GM23338 (cell line): ENCODE data around the gene RNF225. TPM values are rescaled to one million over a fixed set of nuclear protein-coding genes. Genes with fewer than 3 reads are reported as not detected.

Experiments used
- ATAC-seq: fragments of 200-7000 bp; cut with Tn5 transposase; 3 replicates; pipeline ENCODE4 v1.9.1; 2020
- DNase-seq: peaks from one replicate; pipeline ENCODE4 v3.0.0-alpha.2; 2015; ENCODE audit warnings: low spot score
- H2AFZ ChIP-seq: fragments of 200-600 bp; sonication (generic); 2 replicates; pipeline ENCODE4 v1.8.0; 2016; ENCODE audit warnings: antibody characterized with exemption, mild to moderate bottlenecking, moderate library complexity
- H3F3A ChIP-seq: fragments of 200-600 bp; sonication (generic); replicated peaks from 2 replicates; pipeline ENCODE4 v1.8.0; 2017; ENCODE audit warnings: antibody characterized with exemption, mixed run types, low read depth
- H3K27ac ChIP-seq: fragments of 200-600 bp; sonication (generic); 2 replicates; pipeline ENCODE4 v1.6.1; 2016; ENCODE audit warnings: low read depth
- H3K27me3 ChIP-seq: fragments of 200-600 bp; sonication (generic); 2 replicates; pipeline ENCODE4 v1.8.0; 2016; ENCODE audit warnings: mild to moderate bottlenecking, mixed run types, moderate library complexity; ENCODE audit not compliant: insufficient read depth
- H3K36me3 ChIP-seq: fragments of 200-600 bp; sonication (generic); 2 replicates; pipeline ENCODE4 v1.8.0; 2016; ENCODE audit warnings: mild to moderate bottlenecking; ENCODE audit not compliant: insufficient read depth
- H3K4me1 ChIP-seq: fragments of 200-600 bp; sonication (generic); 2 replicates; pipeline ENCODE4 v1.8.0; 2016; ENCODE audit warnings: mild to moderate bottlenecking, moderate library complexity; ENCODE audit not compliant: insufficient read depth
- H3K4me2 ChIP-seq: fragments of 200-600 bp; sonication (generic); 2 replicates; pipeline ENCODE4 v1.7.1; 2017; ENCODE audit warnings: mixed run types
- H3K4me3 ChIP-seq: fragments of 200-600 bp; sonication (generic); 2 replicates; pipeline ENCODE4 v1.6.1; 2016; ENCODE audit warnings: mixed run types
- H3K79me2 ChIP-seq: fragments of 200-600 bp; sonication (generic); replicated peaks from 2 replicates; pipeline ENCODE4 v1.8.0; 2017; ENCODE audit warnings: mild to moderate bottlenecking; ENCODE audit not compliant: insufficient read depth
- H3K9me2 ChIP-seq: fragments of 200-600 bp; sonication (generic); 2 replicates; pipeline ENCODE4 v1.8.0; 2017; ENCODE audit not compliant: insufficient read depth
- H4K20me1 ChIP-seq: fragments of 200-600 bp; sonication (generic); replicated peaks from 2 replicates; pipeline ENCODE4 v1.8.0; 2017; ENCODE audit warnings: mild to moderate bottlenecking; ENCODE audit not compliant: insufficient read depth
- H3K27ac Mint-ChIP-seq: 2 replicates; pipeline ENCODE4 v1.8.0; 2020; ENCODE audit warnings: inconsistent platforms, mild to moderate bottlenecking, moderate library complexity, mixed read lengths
- H3K27me3 Mint-ChIP-seq: 3 replicates; pipeline ENCODE4 v1.8.0; 2022; ENCODE audit warnings: low read depth, mild to moderate bottlenecking, moderate library complexity, mixed read lengths, inconsistent platforms; ENCODE audit not compliant: insufficient read depth, poor library complexity
- H3K36me3 Mint-ChIP-seq: 3 replicates; pipeline ENCODE4 v1.8.0; 2021; ENCODE audit warnings: low read depth, mild to moderate bottlenecking, inconsistent platforms, moderate library complexity, mixed read lengths
- H3K4me1 Mint-ChIP-seq: 3 replicates; pipeline ENCODE4 v1.8.0; 2020; ENCODE audit warnings: mild to moderate bottlenecking, inconsistent platforms, mixed read lengths
- H3K4me3 Mint-ChIP-seq: 3 replicates; pipeline ENCODE4 v1.8.0; 2021; ENCODE audit warnings: moderate library complexity, mild to moderate bottlenecking, inconsistent platforms, mixed read lengths
- H3K9me3 Mint-ChIP-seq: 3 replicates; pipeline ENCODE4 v1.8.0; 2020; ENCODE audit warnings: moderate library complexity, mild to moderate bottlenecking, inconsistent platforms, mixed read lengths
- CTCF ChIP-seq, 2 experiments: fragments of 200-600 bp in 1 of 2; sonication (generic) in 1 of 2; conservative IDR thresholded peaks; 2 replicates each; pipeline versions ENCODE4 v1.5.1 to v1.6.1; 2016 to 2017; ENCODE audit warnings: antibody characterized with exemption in 2 of 2, low read depth in 2 of 2, mild to moderate bottlenecking in 2 of 2, moderate library complexity in 1 of 2
- ETS1 ChIP-seq: IDR thresholded peaks from 2 replicates; pipeline ENCODE4 v1.6.1; 2016; ENCODE audit warnings: antibody characterized with exemption
- EZH2 ChIP-seq: fragments of 200-600 bp; sonication (generic); IDR thresholded peaks from one replicate; pipeline ENCODE4 v1.8.0; 2017; ENCODE audit warnings: antibody characterized with exemption, mild to moderate bottlenecking, low read depth; ENCODE audit not compliant: unreplicated experiment
- JUNB ChIP-seq: IDR thresholded peaks from one replicate; pipeline ENCODE4 v1.6.1; 2016; ENCODE audit warnings: antibody characterized with exemption; ENCODE audit not compliant: unreplicated experiment
- POLR2AphosphoS5 ChIP-seq: IDR thresholded peaks from 2 replicates; pipeline ENCODE4 v1.6.1; 2016; ENCODE audit warnings: antibody characterized with exemption, low read depth
- STAT1 ChIP-seq: IDR thresholded peaks from one replicate; pipeline ENCODE4 v1.6.1; 2016; ENCODE audit warnings: antibody characterized with exemption; ENCODE audit not compliant: unreplicated experiment
- ZNF462 ChIP-seq: fragments of 250-450 bp; sonication (Bioruptor Pico); IDR thresholded peaks from 2 replicates; pipeline ENCODE4 v1.5.0; 2020; ENCODE audit warnings: mild to moderate bottlenecking, moderate library complexity
- polyA plus RNA-seq: library from polyadenylated mRNA; unstranded; fragments of >200 nt; fragmentation: Nextera tagmentation; extraction: Ambion mirVana; gene quantifications from 2 replicates; pipeline ENCODE4 v1.2.1, GENCODE V29; 2016
- total RNA-seq: library from RNA; depleted of rRNA; stranded (reverse); fragments of >200 nt; shearing (Covaris generic); gene quantifications from 2 replicates; pipeline ENCODE4 v1.2.3, GENCODE V29; 2014

RNF225 gene
- total and polyA plus RNA-seq, 2 experiments from 2014 or later: 0.87 TPM; not detected in 1

DNA sequence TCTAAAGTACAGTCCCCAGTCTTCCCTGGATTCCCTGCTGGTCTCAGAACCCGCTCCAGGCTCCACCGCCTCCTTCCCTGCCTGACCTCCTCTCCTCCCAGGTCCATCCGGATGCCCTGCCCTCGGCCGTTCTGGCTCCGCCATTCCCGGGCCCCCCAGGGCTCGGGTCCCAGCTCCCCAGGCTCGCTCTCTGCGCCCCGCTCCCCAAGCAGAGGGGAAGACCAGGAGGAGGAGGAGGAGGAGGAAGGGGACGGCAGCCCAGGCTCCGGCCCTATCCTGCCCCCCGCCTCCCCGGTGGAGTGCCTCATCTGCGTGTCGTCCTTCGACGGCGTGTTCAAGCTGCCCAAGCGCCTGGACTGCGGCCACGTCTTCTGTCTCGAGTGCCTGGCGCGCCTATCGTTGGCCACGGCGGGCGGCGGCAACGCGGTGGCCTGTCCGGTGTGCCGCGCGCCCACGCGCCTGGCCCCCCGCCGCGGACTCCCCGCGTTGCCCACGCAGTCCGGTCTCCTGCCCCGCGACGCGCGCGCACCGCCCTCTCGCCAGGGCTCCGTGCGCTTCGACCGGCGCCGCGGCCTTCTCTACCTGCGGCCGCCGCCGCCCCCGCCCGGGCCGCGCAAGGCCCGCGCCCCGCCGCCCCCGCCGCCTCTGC, 647 bp downstream of the RNF225 start:
- Histone ChIP-seq H2AFZ (no peak overlapping the region), H3K9me2 (no peaks in the 10 kb centered on the region), H3K36me3 (peaks cover 19% of the 10 kb centered on the region), H3K27me3 (peaks cover 21% of the 10 kb centered on the region), H3K4me3 (peak overlapping the region; percentile 68), H3K4me2 (peak overlapping the region; percentile 84), H3K27ac (no peak overlapping the region), H3K79me2 (peaks cover 9% of the 10 kb centered on the region), H3F3A (peaks cover 51% of the 10 kb centered on the region), H3K4me1 (peaks cover 5% of the 10 kb centered on the region; the same call in 1 of the 2 replicates), H4K20me1 (peaks cover 13% of the 10 kb centered on the region)
- Mint-ChIP-seq H3K4me3 (peak overlapping the region; percentile 67), H3K9me3 (no peaks in the 10 kb centered on the region), H3K4me1 (peaks cover 14% of the 10 kb centered on the region), H3K27ac (no peak overlapping the region), H3K36me3 (peaks cover 40% of the 10 kb centered on the region), H3K27me3 (peaks cover 37% of the 10 kb centered on the region)
- ATAC-seq (peak; percentile 62), DNase-seq (peak; percentile 71)
- TF ChIP-seq STAT1 (no peak), JUNB (peak; percentile 88)

DNA sequence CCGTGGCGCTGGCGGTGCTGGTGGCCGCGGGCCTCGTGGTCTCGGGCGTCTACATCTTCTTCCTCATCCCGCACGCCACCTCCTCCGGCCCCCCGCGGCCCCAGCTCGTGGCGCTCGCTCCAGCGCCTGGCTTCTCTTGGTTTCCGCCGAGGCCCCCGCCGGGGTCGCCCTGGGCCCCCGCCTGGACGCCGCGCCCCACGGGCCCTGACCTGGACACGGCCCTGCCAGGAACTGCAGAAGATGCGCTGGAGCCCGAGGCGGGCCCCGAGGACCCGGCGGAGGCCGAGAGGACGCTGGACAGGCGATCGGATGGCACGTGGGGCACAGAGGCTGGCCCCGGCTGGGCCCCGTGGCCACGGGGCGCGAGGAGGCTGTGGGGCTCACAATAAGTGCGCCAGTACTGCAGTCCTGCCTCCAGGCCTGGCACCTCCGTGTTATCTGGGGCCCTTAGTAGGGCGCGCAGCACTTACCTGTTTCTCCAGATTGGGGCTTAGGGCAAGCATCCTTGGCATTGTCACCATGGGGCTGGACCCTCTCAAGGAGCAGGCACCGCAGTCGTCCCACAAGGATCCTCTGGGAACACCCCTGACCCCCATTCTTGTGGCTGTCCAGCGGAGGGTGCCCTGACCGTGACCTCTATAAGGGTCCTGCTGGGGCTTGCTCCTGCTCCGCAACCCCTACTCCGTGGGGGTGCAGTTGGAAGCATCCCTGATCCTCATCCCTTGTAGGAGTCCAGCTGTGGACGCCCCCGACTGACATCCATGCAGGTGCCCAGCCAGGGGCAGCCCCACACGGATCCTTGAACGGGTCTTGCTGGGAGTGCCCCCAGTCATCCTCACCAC, 1.5 kb downstream of the RNF225 start:
- Histone ChIP-seq H3K4me2 (peak overlapping the region; percentile 77), H3K27me3 (peaks cover 21% of the 10 kb centered on the region), H3K9me2 (no peaks in the 10 kb centered on the region), H3K27ac (no peak overlapping the region), H3K36me3 (peaks cover 15% of the 10 kb centered on the region; the same call in 1 of the 2 replicates), H3K4me1 (peaks cover 5% of the 10 kb centered on the region; the same call in 1 of the 2 replicates), H2AFZ (0 out of 2 replicates have a peak overlapping the region, but pooled peaks have one; percentile 38), H3K4me3 (peak overlapping the region; percentile 56), H4K20me1 (peaks cover 8% of the 10 kb centered on the region), H3K79me2 (peaks cover 1% of the 10 kb centered on the region; the same call in 1 of the 2 replicates), H3F3A (peaks cover 43% of the 10 kb centered on the region)
- Mint-ChIP-seq H3K36me3 (peaks cover 32% of the 10 kb centered on the region), H3K4me3 (peak overlapping the region; percentile 57), H3K27ac (no peak overlapping the region), H3K27me3 (peaks cover 40% of the 10 kb centered on the region), H3K9me3 (no peaks in the 10 kb centered on the region; the same call in 2 of the 3 replicates), H3K4me1 (peaks cover 14% of the 10 kb centered on the region)
- ATAC-seq (no peak), DNase-seq (peak; percentile 17)
- TF ChIP-seq EZH2 (no peak), POLR2AphosphoS5 (no peak), STAT1 (no peak), ZNF462 (CRISPR knock-in tag) (no peak), CTCF (conservative IDR thresholded peaks at IDR 0.05; ENCODE audit: low read depth in 2 of 2) (no peak), ETS1 (no peak)
